ENCODE measurements around the gene EMP2. TPM values are rescaled to one million over a fixed set of nuclear protein-coding genes. Genes with fewer than 3 reads are reported as not detected.

EMP2 gene
- polyA plus RNA-seq, 3 donors = not detected

DNA sequence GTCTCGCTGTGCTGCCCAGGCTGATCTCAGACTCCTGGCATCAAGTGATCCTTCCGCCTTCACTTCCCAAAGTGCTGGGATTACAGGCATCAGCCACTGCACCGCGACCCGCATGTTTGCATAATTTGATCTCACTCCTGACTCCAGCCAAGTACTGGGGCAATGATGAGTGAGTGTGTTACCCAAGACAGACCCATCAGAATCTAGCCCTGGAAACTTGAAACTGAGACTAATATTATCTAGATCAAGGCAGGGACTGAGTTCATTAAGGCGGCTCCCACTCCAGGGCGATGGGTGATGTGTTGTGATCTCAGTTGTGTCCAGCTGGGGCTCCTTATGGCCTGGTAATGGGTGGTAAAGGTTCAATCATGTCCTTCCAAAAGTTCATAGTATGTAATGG lies 53.4 kb downstream of the EMP2 start:
- no peaks in the 10 kb centered on the region for H3K79me2 ChIP-seq (ENCODE audit: insufficient read depth, low read length)
- H3K9ac ChIP-seq (ENCODE audit: insufficient read depth, low read length, poor library complexity, severe bottlenecking) = no peak overlapping the region
- Mint-ChIP-seq H3K27ac (no peak overlapping the region), H3K36me3 (no peaks in the 10 kb centered on the region), H3K4me3 (no peak overlapping the region), H3K4me1 (peaks cover 5% of the 10 kb centered on the region), H3K27me3 (ENCODE audit: low read depth in 3 of 3) (peaks cover 0 to 2% (median 0%) of the 10 kb centered on the region in 3 donors), H3K9me3 (peaks cover 0 to 3% (median 0%) of the 10 kb centered on the region in 7 donors)
- no CpG with 5 or more reads among the region's 7 CpGs for WGBS (ENCODE audit: insufficient coverage)
- intact Hi-C loops (cut with micrococcal nuclease) = loop anchor here in 1 of 2 donors (10.0 kb wide), 1 partner anchor 118 kb away; no protein-coding TSS in a partner anchor
- no peak overlapping the region for H3K27ac ChIP-seq (ENCODE audit: low read depth in 1 of 2, low read length in 2 of 2)
- no peaks in the 10 kb centered on the region for H3K4me1 ChIP-seq (ENCODE audit: control insufficient read depth in 1 of 2, insufficient read depth in 2 of 2, low read length in 2 of 2)
- no peak overlapping the region for H2AFZ ChIP-seq (ENCODE audit: insufficient read depth, low read depth, low read length, poor library complexity, severe bottlenecking)
- TF ChIP-seq, protein P1, sequence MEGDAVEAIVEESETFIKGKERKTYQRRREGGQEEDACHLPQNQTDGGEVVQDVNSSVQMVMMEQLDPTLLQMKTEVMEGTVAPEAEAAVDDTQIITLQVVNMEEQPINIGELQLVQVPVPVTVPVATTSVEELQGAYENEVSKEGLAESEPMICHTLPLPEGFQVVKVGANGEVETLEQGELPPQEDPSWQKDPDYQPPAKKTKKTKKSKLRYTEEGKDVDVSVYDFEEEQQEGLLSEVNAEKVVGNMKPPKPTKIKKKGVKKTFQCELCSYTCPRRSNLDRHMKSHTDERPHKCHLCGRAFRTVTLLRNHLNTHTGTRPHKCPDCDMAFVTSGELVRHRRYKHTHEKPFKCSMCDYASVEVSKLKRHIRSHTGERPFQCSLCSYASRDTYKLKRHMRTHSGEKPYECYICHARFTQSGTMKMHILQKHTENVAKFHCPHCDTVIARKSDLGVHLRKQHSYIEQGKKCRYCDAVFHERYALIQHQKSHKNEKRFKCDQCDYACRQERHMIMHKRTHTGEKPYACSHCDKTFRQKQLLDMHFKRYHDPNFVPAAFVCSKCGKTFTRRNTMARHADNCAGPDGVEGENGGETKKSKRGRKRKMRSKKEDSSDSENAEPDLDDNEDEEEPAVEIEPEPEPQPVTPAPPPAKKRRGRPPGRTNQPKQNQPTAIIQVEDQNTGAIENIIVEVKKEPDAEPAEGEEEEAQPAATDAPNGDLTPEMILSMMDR (IDR thresholded peaks at IDR 0.05) = no peak
- H3K27me3 ChIP-seq (ENCODE audit: control insufficient read depth in 2 of 2, insufficient read depth in 2 of 2, low read length in 2 of 2) = no peaks in the 10 kb centered on the region
- H3K9me3 ChIP-seq (replicated peaks in 1 of 2; ENCODE audit: control insufficient read depth in 1 of 2, insufficient read depth in 1 of 2, low read length in 2 of 2) = no peaks in the 10 kb centered on the region
- H3K36me3 ChIP-seq (replicated peaks in 1 of 2; ENCODE audit: control insufficient read depth in 1 of 2, insufficient read depth in 2 of 2, low read length in 2 of 2) = no peaks in the 10 kb centered on the region
- H3K4me2 ChIP-seq (replicated peaks; ENCODE audit: extremely low read depth, low read length, poor library complexity, severe bottlenecking) = no peak overlapping the region
- H3K4me3 ChIP-seq (replicated peaks in 1 of 3; ENCODE audit: low read depth in 2 of 3, low read length in 3 of 3) = no peak overlapping the region
- no peaks in the 10 kb centered on the region for H4K20me1 ChIP-seq (ENCODE audit: insufficient read depth, low read length)
- DNase-seq = no peak

DNA sequence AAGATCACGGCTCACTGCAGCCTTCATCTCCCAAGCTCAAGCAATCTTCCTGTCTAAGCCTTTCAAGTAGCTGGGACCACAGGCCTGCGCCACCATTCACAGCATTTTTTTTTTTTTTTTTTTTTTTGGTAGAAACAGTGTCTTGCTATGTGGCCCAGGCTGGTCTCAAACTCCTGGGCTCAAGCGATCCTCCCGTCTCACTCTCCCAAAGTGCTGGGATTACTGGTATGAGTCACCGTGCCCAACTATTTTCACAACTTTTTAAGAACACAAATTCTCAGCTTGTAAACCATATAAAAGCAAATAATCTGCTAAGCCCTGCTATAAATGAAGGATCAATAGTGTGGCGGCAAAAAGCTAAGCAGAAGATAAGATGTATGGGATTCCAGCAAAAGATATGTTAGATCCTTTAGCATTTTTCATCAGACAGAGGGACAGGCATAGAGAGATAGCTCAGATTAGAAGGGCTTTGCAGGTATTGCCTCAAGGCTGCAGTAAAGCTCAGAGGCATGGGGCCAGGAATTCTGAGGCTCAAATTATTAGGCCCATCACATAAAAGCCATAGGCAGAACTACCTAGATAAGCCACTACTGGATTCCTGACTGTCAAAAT lies 55.1 kb downstream of the EMP2 start:
- Histone ChIP-seq H3K4me1 (ENCODE audit: control insufficient read depth in 1 of 2, insufficient read depth in 2 of 2, low read length in 2 of 2) (no peaks in the 10 kb centered on the region), H4K20me1 (ENCODE audit: insufficient read depth, low read length) (no peaks in the 10 kb centered on the region), H3K79me2 (ENCODE audit: insufficient read depth, low read length) (no peaks in the 10 kb centered on the region), H3K36me3 (replicated peaks in 1 of 2; ENCODE audit: control insufficient read depth in 1 of 2, insufficient read depth in 2 of 2, low read length in 2 of 2) (no peaks in the 10 kb centered on the region), H3K27me3 (ENCODE audit: control insufficient read depth in 2 of 2, insufficient read depth in 2 of 2, low read length in 2 of 2) (no peaks in the 10 kb centered on the region), H3K9me3 (replicated peaks in 1 of 2; ENCODE audit: control insufficient read depth in 1 of 2, insufficient read depth in 1 of 2, low read length in 2 of 2) (no peaks in the 10 kb centered on the region), H2AFZ (ENCODE audit: insufficient read depth, low read depth, low read length, poor library complexity, severe bottlenecking) (no peak overlapping the region), H3K4me3 (replicated peaks in 1 of 3; ENCODE audit: low read depth in 2 of 3, low read length in 3 of 3) (no peak overlapping the region), H3K9ac (ENCODE audit: insufficient read depth, low read length, poor library complexity, severe bottlenecking) (no peak overlapping the region), H3K4me2 (replicated peaks; ENCODE audit: extremely low read depth, low read length, poor library complexity, severe bottlenecking) (no peak overlapping the region), H3K27ac (ENCODE audit: low read depth in 1 of 2, low read length in 2 of 2) (no peak overlapping the region)
- H3K9me3 Mint-ChIP-seq = peaks cover 0 to 3% (median 0%) of the 10 kb centered on the region in 7 donors
- no peak for DNase-seq
- TF ChIP-seq, protein P1 (IDR thresholded peaks at IDR 0.05) = no peak
- H3K27me3 Mint-ChIP-seq (ENCODE audit: low read depth in 3 of 3) = peaks cover 0 to 1% (median 0%) of the 10 kb centered on the region in 3 donors
- no peaks in the 10 kb centered on the region for H3K36me3 Mint-ChIP-seq
- WGBS (ENCODE audit: insufficient coverage) = 100% methylated on average over 1 of the region's 6 CpGs
- H3K4me3 Mint-ChIP-seq = no peak overlapping the region
- intact Hi-C loops (cut with micrococcal nuclease) = loop anchor here in 1 of 2 donors (10.0 kb wide), 1 partner anchor 119 kb away; no protein-coding TSS in a partner anchor
- no peak overlapping the region for H3K27ac Mint-ChIP-seq
- peaks cover 6% of the 10 kb centered on the region for H3K4me1 Mint-ChIP-seq
